ENCODE data around the gene FTL.

Gene FTL

GRCh38 chr19:48966541-48967345, 1.6 kb downstream of the FTL start:
- DNase-seq = no peak

GRCh38 chr19:48967346-48968178, 2.5 kb downstream of the FTL start:
- no peak for DNase-seq

GRCh38 chr19:48968179-48968661, 3.1 kb downstream of the FTL start:
- no peak for DNase-seq

GRCh38 chr19:48968813-48969218, 3.7 kb downstream of the FTL start:
- DNase-seq = no peak

GRCh38 chr19:48969276-48970138, 4.4 kb downstream of the FTL start:
- no peak for DNase-seq

GRCh38 chr19:48970139-48970766, 5.1 kb downstream of the FTL start:
- DNase-seq = no peak

- DNase-seq = no peak
Observed at GRCh38 chr19:48970923-48971395, 5.8 kb downstream of the FTL start.

- no peak for DNase-seq
Observed at GRCh38 chr19:48975947-48976847, 11.1 kb downstream of the FTL start.

GRCh38 chr19:48977061-48977460, 12.0 kb downstream of the FTL start:
- no peak for DNase-seq

- DNase-seq = no peak
Observed at GRCh38 chr19:48982280-48982679, 17.2 kb downstream of the FTL start.

- no peak for DNase-seq
Observed at GRCh38 chr19:48985711-48986110, 20.6 kb downstream of the FTL start.

- DNase-seq = no peak
Observed at GRCh38 chr19:48986211-48986610, 21.1 kb downstream of the FTL start.

GRCh38 chr19:48987323-48987722, 22.2 kb downstream of the FTL start:
- no peak for DNase-seq

- DNase-seq = no peak
Observed at GRCh38 chr19:48988286-48988685, 23.2 kb downstream of the FTL start.

GRCh38 chr19:48988860-48989259, 23.8 kb downstream of the FTL start:
- DNase-seq = no peak

GRCh38 chr19:48989701-48990291, 24.7 kb downstream of the FTL start:
- DNase-seq = no peak

GRCh38 chr19:48990400-48990799, 25.3 kb downstream of the FTL start:
- no peak for DNase-seq

- no peak for DNase-seq
Observed at GRCh38 chr19:48991011-48991609, 26.0 kb downstream of the FTL start.

GRCh38 chr19:48991873-48992580, 26.9 kb downstream of the FTL start:
- DNase-seq = no peak
